Uterus (tissue), 2 donors: ENCODE results near the gene SMIM13.

Experiments
- POLR2A ChIP-seq, 2 donors: fragments of 450-650 bp; IDR thresholded peaks; one replicate each; pipeline ENCODE4 v1.6.1; 2016; ENCODE audit warnings: antibody characterized with exemption in 2 of 2, mild to moderate bottlenecking in 1 of 2, moderate library complexity in 1 of 2
- TF ChIP-seq, protein P1 (sequence below), 4 experiments: fragments of 200-600 bp in 2 of 4; fragments of 450-650 bp in 2 of 4; sonication (generic) in 2 of 4; IDR thresholded peaks; one replicate each; pipeline ENCODE4 v1.5.1; 2016 to 2019; ENCODE audit warnings: antibody characterized with exemption in 4 of 4, mild to moderate bottlenecking in 2 of 4, moderate library complexity in 1 of 4

DNA sequence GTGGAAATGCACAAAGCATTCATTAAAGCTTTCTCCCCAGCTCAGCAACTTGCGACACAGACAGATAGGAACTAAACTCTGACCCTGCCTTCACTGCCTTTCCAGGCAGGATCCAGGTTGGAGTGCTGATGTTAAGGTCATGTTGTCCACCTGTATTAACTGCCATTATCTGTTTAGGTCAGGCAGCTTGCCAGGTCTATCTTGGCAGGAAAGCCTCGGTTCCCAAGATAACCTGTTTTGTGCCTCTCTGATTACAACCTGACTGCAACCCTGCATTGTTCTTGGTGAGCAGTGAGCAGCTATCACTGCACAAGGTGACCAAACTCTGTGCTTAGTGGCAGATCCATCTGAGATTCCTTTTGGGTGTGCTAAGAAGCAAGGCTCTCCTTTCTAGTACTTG lies 26.3 kb upstream of the SMIM13 start:
- TF ChIP-seq, protein P1, sequence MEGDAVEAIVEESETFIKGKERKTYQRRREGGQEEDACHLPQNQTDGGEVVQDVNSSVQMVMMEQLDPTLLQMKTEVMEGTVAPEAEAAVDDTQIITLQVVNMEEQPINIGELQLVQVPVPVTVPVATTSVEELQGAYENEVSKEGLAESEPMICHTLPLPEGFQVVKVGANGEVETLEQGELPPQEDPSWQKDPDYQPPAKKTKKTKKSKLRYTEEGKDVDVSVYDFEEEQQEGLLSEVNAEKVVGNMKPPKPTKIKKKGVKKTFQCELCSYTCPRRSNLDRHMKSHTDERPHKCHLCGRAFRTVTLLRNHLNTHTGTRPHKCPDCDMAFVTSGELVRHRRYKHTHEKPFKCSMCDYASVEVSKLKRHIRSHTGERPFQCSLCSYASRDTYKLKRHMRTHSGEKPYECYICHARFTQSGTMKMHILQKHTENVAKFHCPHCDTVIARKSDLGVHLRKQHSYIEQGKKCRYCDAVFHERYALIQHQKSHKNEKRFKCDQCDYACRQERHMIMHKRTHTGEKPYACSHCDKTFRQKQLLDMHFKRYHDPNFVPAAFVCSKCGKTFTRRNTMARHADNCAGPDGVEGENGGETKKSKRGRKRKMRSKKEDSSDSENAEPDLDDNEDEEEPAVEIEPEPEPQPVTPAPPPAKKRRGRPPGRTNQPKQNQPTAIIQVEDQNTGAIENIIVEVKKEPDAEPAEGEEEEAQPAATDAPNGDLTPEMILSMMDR (IDR thresholded peaks at IDR 0.05), result no peak
- no peak for TF ChIP-seq POLR2A (IDR thresholded peaks at IDR 0.05)
